ENCODE results near the gene DIPK1B.

The DIPK1B gene

GRCh38 chr9:136721339-136722092 lies 9.1 kb downstream of the DIPK1B start:
- no peaks in the 10 kb centered on the region for H3K27me3 ChIP-seq (ENCODE audit: control insufficient read depth, insufficient read depth, low read length)
- H3K9ac ChIP-seq (ENCODE audit: low read length): no peak overlapping the region
- H3K36me3 ChIP-seq (ENCODE audit: control insufficient read depth, insufficient read depth, low read length): peaks cover 25% of the 10 kb centered on the region
- peaks cover 34% of the 10 kb centered on the region for H3K4me1 ChIP-seq (ENCODE audit: control insufficient read depth, insufficient read depth, low read length)
- H3K9me3 ChIP-seq (ENCODE audit: control insufficient read depth, low read length): no peaks in the 10 kb centered on the region
- no peak overlapping the region for H3K4me3 ChIP-seq (ENCODE audit: low read length)

GRCh38 chr9:136722093-136722968 lies 10.0 kb downstream of the DIPK1B start:
- H3K4me3 ChIP-seq (ENCODE audit: low read length): no peak overlapping the region
- H3K36me3 ChIP-seq (ENCODE audit: control insufficient read depth, insufficient read depth, low read length): peaks cover 25% of the 10 kb centered on the region
- H3K9ac ChIP-seq (ENCODE audit: low read length): no peak overlapping the region
- peaks cover 42% of the 10 kb centered on the region for H3K4me1 ChIP-seq (ENCODE audit: control insufficient read depth, insufficient read depth, low read length)
- no peaks in the 10 kb centered on the region for H3K27me3 ChIP-seq (ENCODE audit: control insufficient read depth, insufficient read depth, low read length)
- H3K9me3 ChIP-seq (ENCODE audit: control insufficient read depth, low read length): no peaks in the 10 kb centered on the region

GRCh38 chr9:136722969-136723356 lies 10.6 kb downstream of the DIPK1B start:
- no peak overlapping the region for H3K4me3 ChIP-seq (ENCODE audit: low read length)
- H3K9me3 ChIP-seq (ENCODE audit: control insufficient read depth, low read length): no peaks in the 10 kb centered on the region
- no peaks in the 10 kb centered on the region for H3K27me3 ChIP-seq (ENCODE audit: control insufficient read depth, insufficient read depth, low read length)
- peaks cover 25% of the 10 kb centered on the region for H3K36me3 ChIP-seq (ENCODE audit: control insufficient read depth, insufficient read depth, low read length)
- H3K4me1 ChIP-seq (ENCODE audit: control insufficient read depth, insufficient read depth, low read length): peaks cover 43% of the 10 kb centered on the region
- no peak overlapping the region for H3K9ac ChIP-seq (ENCODE audit: low read length)

GRCh38 chr9:136723362-136723976 lies 11.1 kb downstream of the DIPK1B start:
- no peak overlapping the region for H3K4me3 ChIP-seq (ENCODE audit: low read length)
- H3K36me3 ChIP-seq (ENCODE audit: control insufficient read depth, insufficient read depth, low read length): peaks cover 25% of the 10 kb centered on the region
- no peaks in the 10 kb centered on the region for H3K9me3 ChIP-seq (ENCODE audit: control insufficient read depth, low read length)
- H3K9ac ChIP-seq (ENCODE audit: low read length): no peak overlapping the region
- peaks cover 43% of the 10 kb centered on the region for H3K4me1 ChIP-seq (ENCODE audit: control insufficient read depth, insufficient read depth, low read length)
- no peaks in the 10 kb centered on the region for H3K27me3 ChIP-seq (ENCODE audit: control insufficient read depth, insufficient read depth, low read length)

- Histone ChIP-seq H3K4me1 (ENCODE audit: control insufficient read depth, insufficient read depth, low read length) (peaks cover 45% of the 10 kb centered on the region), H3K9ac (ENCODE audit: low read length) (no peak overlapping the region), H3K9me3 (ENCODE audit: control insufficient read depth, low read length) (no peaks in the 10 kb centered on the region), H3K36me3 (ENCODE audit: control insufficient read depth, insufficient read depth, low read length) (peaks cover 25% of the 10 kb centered on the region), H3K4me3 (ENCODE audit: low read length) (no peak overlapping the region), H3K27me3 (ENCODE audit: control insufficient read depth, insufficient read depth, low read length) (no peaks in the 10 kb centered on the region)
Measured at GRCh38 chr9:136723989-136724388, 11.6 kb downstream of the DIPK1B start.

- Histone ChIP-seq H3K9me3 (ENCODE audit: control insufficient read depth, low read length) (no peaks in the 10 kb centered on the region), H3K9ac (ENCODE audit: low read length) (no peak overlapping the region), H3K4me3 (ENCODE audit: low read length) (no peak overlapping the region), H3K27me3 (ENCODE audit: control insufficient read depth, insufficient read depth, low read length) (no peaks in the 10 kb centered on the region), H3K4me1 (ENCODE audit: control insufficient read depth, insufficient read depth, low read length) (peaks cover 43% of the 10 kb centered on the region), H3K36me3 (ENCODE audit: control insufficient read depth, insufficient read depth, low read length) (peaks cover 25% of the 10 kb centered on the region)
Measured at GRCh38 chr9:136724772-136725171, 12.4 kb downstream of the DIPK1B start.

GRCh38 chr9:136725612-136726011 lies 13.2 kb downstream of the DIPK1B start:
- peak overlapping the region; percentile 89 for H3K9ac ChIP-seq (ENCODE audit: low read length)

GRCh38 chr9:136726118-136726517 lies 13.7 kb downstream of the DIPK1B start:
- H3K4me3 ChIP-seq (ENCODE audit: low read length): peak overlapping the region; percentile 98
- no peaks in the 10 kb centered on the region for H3K9me3 ChIP-seq (ENCODE audit: control insufficient read depth, low read length)
- peaks cover 31% of the 10 kb centered on the region for H3K4me1 ChIP-seq (ENCODE audit: control insufficient read depth, insufficient read depth, low read length)
- peaks cover 25% of the 10 kb centered on the region for H3K36me3 ChIP-seq (ENCODE audit: control insufficient read depth, insufficient read depth, low read length)
- peak overlapping the region; percentile 89 for H3K9ac ChIP-seq (ENCODE audit: low read length)
- H3K27me3 ChIP-seq (ENCODE audit: control insufficient read depth, insufficient read depth, low read length): no peaks in the 10 kb centered on the region

More at GRCh38 chr9:136725612-136726011, 13.2 kb downstream of the DIPK1B start:
- Histone ChIP-seq H3K4me3 (ENCODE audit: low read length) (no peak overlapping the region), H3K36me3 (ENCODE audit: control insufficient read depth, insufficient read depth, low read length) (peaks cover 25% of the 10 kb centered on the region), H3K9me3 (ENCODE audit: control insufficient read depth, low read length) (no peaks in the 10 kb centered on the region), H3K27me3 (ENCODE audit: control insufficient read depth, insufficient read depth, low read length) (no peaks in the 10 kb centered on the region), H3K4me1 (ENCODE audit: control insufficient read depth, insufficient read depth, low read length) (peaks cover 35% of the 10 kb centered on the region)

- no peaks in the 10 kb centered on the region for H3K27me3 ChIP-seq (ENCODE audit: control insufficient read depth, insufficient read depth, low read length)
- H3K4me3 ChIP-seq (ENCODE audit: low read length): peak overlapping the region; percentile 98
- peaks cover 28% of the 10 kb centered on the region for H3K4me1 ChIP-seq (ENCODE audit: control insufficient read depth, insufficient read depth, low read length)
- peak overlapping the region; percentile 89 for H3K9ac ChIP-seq (ENCODE audit: low read length)
- no peaks in the 10 kb centered on the region for H3K9me3 ChIP-seq (ENCODE audit: control insufficient read depth, low read length)
- peaks cover 25% of the 10 kb centered on the region for H3K36me3 ChIP-seq (ENCODE audit: control insufficient read depth, insufficient read depth, low read length)
Measured at GRCh38 chr9:136726631-136727191, 14.3 kb downstream of the DIPK1B start.

GRCh38 chr9:136728080-136728547 lies 15.7 kb downstream of the DIPK1B start:
- Histone ChIP-seq H3K27me3 (ENCODE audit: control insufficient read depth, insufficient read depth, low read length) (no peaks in the 10 kb centered on the region), H3K36me3 (ENCODE audit: control insufficient read depth, insufficient read depth, low read length) (peaks cover 20% of the 10 kb centered on the region), H3K4me1 (ENCODE audit: control insufficient read depth, insufficient read depth, low read length) (peaks cover 28% of the 10 kb centered on the region), H3K9me3 (ENCODE audit: control insufficient read depth, low read length) (no peaks in the 10 kb centered on the region), H3K4me3 (ENCODE audit: low read length) (peak overlapping the region; percentile 98), H3K9ac (ENCODE audit: low read length) (peak overlapping the region; percentile 89)

- Histone ChIP-seq H3K27me3 (ENCODE audit: control insufficient read depth, insufficient read depth, low read length) (no peaks in the 10 kb centered on the region), H3K36me3 (ENCODE audit: control insufficient read depth, insufficient read depth, low read length) (peaks cover 15% of the 10 kb centered on the region), H3K9ac (ENCODE audit: low read length) (peak overlapping the region; percentile 61), H3K9me3 (ENCODE audit: control insufficient read depth, low read length) (no peaks in the 10 kb centered on the region), H3K4me1 (ENCODE audit: control insufficient read depth, insufficient read depth, low read length) (peaks cover 28% of the 10 kb centered on the region), H3K4me3 (ENCODE audit: low read length) (peak overlapping the region; percentile 60)
Measured at GRCh38 chr9:136728548-136729123, 16.3 kb downstream of the DIPK1B start.

Data from mucosa of stomach (tissue), 1 donor.